HepG2 (cell line): ENCODE data around the gene CHST12. TPM values are rescaled to one million over a fixed set of nuclear protein-coding genes. Genes with fewer than 3 reads are reported as not detected.

ENCODE experiments used
- ATF7 ChIP-seq, 2 experiments: fragments of 450-650 bp in 1 of 2; sonication (generic) in 1 of 2; formaldehyde crosslinking in 1 of 2; IDR thresholded peaks; 2 replicates each; pipeline versions ENCODE4 v1.4.0 to v1.6.1; 2016 to 2020; ENCODE audit warnings: antibody characterized with exemption in 1 of 2, mild to moderate bottlenecking in 1 of 2, missing genetic modification reagents in 1 of 2
- EED ChIP-seq: sonication (generic); formaldehyde crosslinking; IDR thresholded peaks from 2 replicates; pipeline ENCODE4 v1.5.0; 2020; ENCODE audit warnings: mild to moderate bottlenecking, missing genetic modification reagents
- KMT2A ChIP-seq: sonication (generic); formaldehyde crosslinking; IDR thresholded peaks from 2 replicates; pipeline ENCODE4 v1.4.0; 2020; ENCODE audit warnings: missing genetic modification reagents
- MEIS2 ChIP-seq: sonication (generic); formaldehyde crosslinking; IDR thresholded peaks from 2 replicates; pipeline ENCODE4 v1.9.0; 2021; ENCODE audit warnings: mild to moderate bottlenecking, missing genetic modification reagents
- NAIF1 ChIP-seq: sonication (generic); formaldehyde crosslinking; IDR thresholded peaks from 2 replicates; pipeline ENCODE4 v1.5.0; 2020; ENCODE audit warnings: mild to moderate bottlenecking, missing genetic modification reagents, borderline replicate concordance
- TAF1 ChIP-seq: sonication (generic); formaldehyde crosslinking; IDR thresholded peaks from 2 replicates; pipeline ENCODE4 v1.4.0; 2020; ENCODE audit warnings: missing genetic modification reagents
- ZNF362 ChIP-seq: sonication (generic); formaldehyde crosslinking; IDR thresholded peaks from 2 replicates; pipeline ENCODE4 v1.4.0; 2020; ENCODE audit warnings: missing genetic modification reagents, mild to moderate bottlenecking, borderline replicate concordance
- ZNF441 ChIP-seq: sonication (generic); formaldehyde crosslinking; IDR thresholded peaks from 2 replicates; pipeline ENCODE4 v1.7.0; 2021; ENCODE audit warnings: missing genetic modification reagents, borderline replicate concordance
- ZNF556 ChIP-seq: sonication (generic); formaldehyde crosslinking; IDR thresholded peaks from 2 replicates; pipeline ENCODE4 v1.4.0; 2020; ENCODE audit warnings: mild to moderate bottlenecking, missing genetic modification reagents, borderline replicate concordance
- ZNF562 ChIP-seq: sonication (generic); formaldehyde crosslinking; IDR thresholded peaks from 2 replicates; pipeline ENCODE4 v1.8.0; 2022; ENCODE audit warnings: missing genetic modification reagents, borderline replicate concordance
- ZNF619 ChIP-seq: sonication (generic); formaldehyde crosslinking; IDR thresholded peaks from 2 replicates; pipeline ENCODE4 v1.4.0; 2020; ENCODE audit warnings: mild to moderate bottlenecking, missing genetic modification reagents
- polyA plus RNA-seq, 8 experiments: library from polyadenylated mRNA; depleted of rRNA in 3 of 8; stranded (reverse) in 7 of 8; unstranded in 1 of 8; fragments of >200 nt; fragmentation: Illumina TruSeq in 4 of 8; extraction: Trizol in 4 of 8; gene quantifications; 2 replicates each; pipeline versions ENCODE4 v1.2.1 to v1.2.3, GENCODE V29; 2011 to 2016; ENCODE audit warnings: low read depth in 4 of 8, missing spikeins in 1 of 8, mixed read lengths in 1 of 8; ENCODE audit not compliant: insufficient read depth in 1 of 8
- total RNA-seq, 5 experiments: library from RNA; depleted of rRNA; stranded (reverse); fragments of >200 nt; fragmentation: Illumina TruSeq; extraction: Trizol; gene quantifications; 2 replicates each; pipeline ENCODE4 v1.2.3, GENCODE V29; 2016; ENCODE audit warnings: low read depth in 1 of 5
- TF ChIP-seq, protein P1 (sequence below): sonication (generic); formaldehyde crosslinking; IDR thresholded peaks from 2 replicates; pipeline ENCODE4 v1.4.0; 2020; ENCODE audit warnings: mild to moderate bottlenecking, missing genetic modification reagents
- TF ChIP-seq, protein P2 (sequence below): sonication (generic); formaldehyde crosslinking; IDR thresholded peaks from 2 replicates; pipeline ENCODE4 v1.4.0; 2020; ENCODE audit warnings: missing genetic modification reagents
- TF ChIP-seq, protein P3 (sequence below): sonication (generic); formaldehyde crosslinking; IDR thresholded peaks from 2 replicates; pipeline ENCODE4 v1.4.0; 2020; ENCODE audit warnings: missing genetic modification reagents

CHST12 gene
- total and polyA plus RNA-seq, 2 of the 13 experiments (the other 11 are each of a cell fraction or from before 2014, with no cell fraction given): 6.4 to 15.8 TPM

DNA sequence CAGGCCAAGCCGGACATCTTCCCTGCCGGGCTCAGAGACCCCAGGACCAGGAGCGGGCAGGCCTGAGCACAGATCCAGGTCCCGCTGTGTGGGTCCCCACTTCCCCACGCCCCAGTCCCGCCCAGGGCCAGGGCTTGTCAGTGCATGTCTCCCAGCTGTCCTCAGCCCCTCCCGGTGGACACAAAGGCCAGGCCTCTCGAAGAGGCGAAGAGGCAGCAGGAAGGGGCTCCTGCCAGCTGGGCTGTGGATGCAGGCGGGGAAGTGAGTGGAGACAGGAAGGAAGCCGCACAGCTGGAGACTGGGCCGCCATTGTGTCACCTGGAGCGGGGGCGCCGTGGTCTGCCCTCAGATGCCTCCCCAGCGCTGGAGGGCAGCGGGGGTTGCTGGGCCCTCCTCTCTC is 68.0 kb downstream of the CHST12 start (continued):
- no peak for TF ChIP-seq ZNF562 (CRISPR knock-in tag)
- peak; percentile 39; the same call in 1 of the 2 replicates for TF ChIP-seq EED (CRISPR knock-in tag)
- no peak for TF ChIP-seq ATF7 (IDR thresholded peaks at IDR 0.05)
- no peak for TF ChIP-seq ATF7 (CRISPR knock-in tag; IDR thresholded peaks at IDR 0.05)
- peak; percentile 32; the same call in 1 of the 2 replicates for TF ChIP-seq TAF1 (CRISPR knock-in tag)
- TF ChIP-seq MEIS2 (CRISPR knock-in tag): no peak
- TF ChIP-seq, protein P1, sequence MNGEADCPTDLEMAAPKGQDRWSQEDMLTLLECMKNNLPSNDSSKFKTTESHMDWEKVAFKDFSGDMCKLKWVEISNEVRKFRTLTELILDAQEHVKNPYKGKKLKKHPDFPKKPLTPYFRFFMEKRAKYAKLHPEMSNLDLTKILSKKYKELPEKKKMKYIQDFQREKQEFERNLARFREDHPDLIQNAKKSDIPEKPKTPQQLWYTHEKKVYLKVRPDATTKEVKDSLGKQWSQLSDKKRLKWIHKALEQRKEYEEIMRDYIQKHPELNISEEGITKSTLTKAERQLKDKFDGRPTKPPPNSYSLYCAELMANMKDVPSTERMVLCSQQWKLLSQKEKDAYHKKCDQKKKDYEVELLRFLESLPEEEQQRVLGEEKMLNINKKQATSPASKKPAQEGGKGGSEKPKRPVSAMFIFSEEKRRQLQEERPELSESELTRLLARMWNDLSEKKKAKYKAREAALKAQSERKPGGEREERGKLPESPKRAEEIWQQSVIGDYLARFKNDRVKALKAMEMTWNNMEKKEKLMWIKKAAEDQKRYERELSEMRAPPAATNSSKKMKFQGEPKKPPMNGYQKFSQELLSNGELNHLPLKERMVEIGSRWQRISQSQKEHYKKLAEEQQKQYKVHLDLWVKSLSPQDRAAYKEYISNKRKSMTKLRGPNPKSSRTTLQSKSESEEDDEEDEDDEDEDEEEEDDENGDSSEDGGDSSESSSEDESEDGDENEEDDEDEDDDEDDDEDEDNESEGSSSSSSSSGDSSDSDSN (CRISPR knock-in tag): 0 out of 2 replicates have a peak, but pooled peaks have one; percentile 30
- no peak for TF ChIP-seq ZNF362 (CRISPR knock-in tag)
- TF ChIP-seq, protein P2, sequence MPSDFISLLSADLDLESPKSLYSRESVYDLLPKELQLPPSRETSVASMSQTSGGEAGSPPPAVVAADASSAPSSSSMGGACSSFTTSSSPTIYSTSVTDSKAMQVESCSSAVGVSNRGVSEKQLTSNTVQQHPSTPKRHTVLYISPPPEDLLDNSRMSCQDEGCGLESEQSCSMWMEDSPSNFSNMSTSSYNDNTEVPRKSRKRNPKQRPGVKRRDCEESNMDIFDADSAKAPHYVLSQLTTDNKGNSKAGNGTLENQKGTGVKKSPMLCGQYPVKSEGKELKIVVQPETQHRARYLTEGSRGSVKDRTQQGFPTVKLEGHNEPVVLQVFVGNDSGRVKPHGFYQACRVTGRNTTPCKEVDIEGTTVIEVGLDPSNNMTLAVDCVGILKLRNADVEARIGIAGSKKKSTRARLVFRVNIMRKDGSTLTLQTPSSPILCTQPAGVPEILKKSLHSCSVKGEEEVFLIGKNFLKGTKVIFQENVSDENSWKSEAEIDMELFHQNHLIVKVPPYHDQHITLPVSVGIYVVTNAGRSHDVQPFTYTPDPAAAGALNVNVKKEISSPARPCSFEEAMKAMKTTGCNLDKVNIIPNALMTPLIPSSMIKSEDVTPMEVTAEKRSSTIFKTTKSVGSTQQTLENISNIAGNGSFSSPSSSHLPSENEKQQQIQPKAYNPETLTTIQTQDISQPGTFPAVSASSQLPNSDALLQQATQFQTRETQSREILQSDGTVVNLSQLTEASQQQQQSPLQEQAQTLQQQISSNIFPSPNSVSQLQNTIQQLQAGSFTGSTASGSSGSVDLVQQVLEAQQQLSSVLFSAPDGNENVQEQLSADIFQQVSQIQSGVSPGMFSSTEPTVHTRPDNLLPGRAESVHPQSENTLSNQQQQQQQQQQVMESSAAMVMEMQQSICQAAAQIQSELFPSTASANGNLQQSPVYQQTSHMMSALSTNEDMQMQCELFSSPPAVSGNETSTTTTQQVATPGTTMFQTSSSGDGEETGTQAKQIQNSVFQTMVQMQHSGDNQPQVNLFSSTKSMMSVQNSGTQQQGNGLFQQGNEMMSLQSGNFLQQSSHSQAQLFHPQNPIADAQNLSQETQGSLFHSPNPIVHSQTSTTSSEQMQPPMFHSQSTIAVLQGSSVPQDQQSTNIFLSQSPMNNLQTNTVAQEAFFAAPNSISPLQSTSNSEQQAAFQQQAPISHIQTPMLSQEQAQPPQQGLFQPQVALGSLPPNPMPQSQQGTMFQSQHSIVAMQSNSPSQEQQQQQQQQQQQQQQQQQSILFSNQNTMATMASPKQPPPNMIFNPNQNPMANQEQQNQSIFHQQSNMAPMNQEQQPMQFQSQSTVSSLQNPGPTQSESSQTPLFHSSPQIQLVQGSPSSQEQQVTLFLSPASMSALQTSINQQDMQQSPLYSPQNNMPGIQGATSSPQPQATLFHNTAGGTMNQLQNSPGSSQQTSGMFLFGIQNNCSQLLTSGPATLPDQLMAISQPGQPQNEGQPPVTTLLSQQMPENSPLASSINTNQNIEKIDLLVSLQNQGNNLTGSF (CRISPR knock-in tag): no peak
- no peak for TF ChIP-seq ZNF619 (CRISPR knock-in tag)
- no peak for TF ChIP-seq ZNF556 (CRISPR knock-in tag)
- TF ChIP-seq, protein P3, sequence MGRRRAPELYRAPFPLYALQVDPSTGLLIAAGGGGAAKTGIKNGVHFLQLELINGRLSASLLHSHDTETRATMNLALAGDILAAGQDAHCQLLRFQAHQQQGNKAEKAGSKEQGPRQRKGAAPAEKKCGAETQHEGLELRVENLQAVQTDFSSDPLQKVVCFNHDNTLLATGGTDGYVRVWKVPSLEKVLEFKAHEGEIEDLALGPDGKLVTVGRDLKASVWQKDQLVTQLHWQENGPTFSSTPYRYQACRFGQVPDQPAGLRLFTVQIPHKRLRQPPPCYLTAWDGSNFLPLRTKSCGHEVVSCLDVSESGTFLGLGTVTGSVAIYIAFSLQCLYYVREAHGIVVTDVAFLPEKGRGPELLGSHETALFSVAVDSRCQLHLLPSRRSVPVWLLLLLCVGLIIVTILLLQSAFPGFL (CRISPR knock-in tag): no peak
- no peak for TF ChIP-seq KMT2A (CRISPR knock-in tag)
- no peak for TF ChIP-seq ZNF441 (CRISPR knock-in tag)
- no peak for TF ChIP-seq NAIF1 (CRISPR knock-in tag)
- TF ChIP-seq, all 625 proteins: peak for 17
